GM12801 (cell line): Measurements from ENCODE around the gene ARHGAP9.

Experiments used
- CTCF ChIP-seq: IDR thresholded peaks from one replicate; pipeline ENCODE4 v1.5.1; 2011; ENCODE audit warnings: control low read depth; ENCODE audit not compliant: insufficient read length; ENCODE audit errors: extremely low read depth

ARHGAP9 gene

GRCh38 chr12:57498132-57498502 lies 18.5 kb upstream of the ARHGAP9 start:
- TF ChIP-seq CTCF = no peak

- no peak for TF ChIP-seq CTCF
Measured at GRCh38 chr12:57497223-57498131, 17.8 kb upstream of the ARHGAP9 start.

GRCh38 chr12:57496822-57497221 lies 17.2 kb upstream of the ARHGAP9 start:
- no peak for TF ChIP-seq CTCF

- no peak for TF ChIP-seq CTCF
Measured at GRCh38 chr12:57491393-57492280, 12.0 kb upstream of the ARHGAP9 start.

GRCh38 chr12:57490126-57490525 lies 10.5 kb upstream of the ARHGAP9 start:
- TF ChIP-seq CTCF = no peak

- no peak for TF ChIP-seq CTCF
Measured at GRCh38 chr12:57489157-57489641, 9.5 kb upstream of the ARHGAP9 start.
